GM20000 (cell line): ENCODE measurements around the gene NEGR1.

Source experiments
- DNase-seq: peaks from one replicate; pipeline ENCODE4 v3.0.0; 2012; ENCODE audit warnings: low spot score
- CTCF ChIP-seq: IDR thresholded peaks from 2 replicates; pipeline ENCODE4 v1.5.1; 2012; ENCODE audit warnings: mild to moderate bottlenecking, control low read depth; ENCODE audit errors: extremely low read depth, missing control alignments

Gene NEGR1

GRCh38 chr1:72051538-72051937, 230.8 kb downstream of the NEGR1 start:
- no peak for DNase-seq
- TF ChIP-seq CTCF, result no peak

GRCh38 chr1:72050551-72050950, 231.8 kb downstream of the NEGR1 start:
- TF ChIP-seq CTCF, result no peak
- DNase-seq, result no peak

- DNase-seq, result peak; percentile 12
- peak; percentile 47 for TF ChIP-seq CTCF
Observed at GRCh38 chr1:72037745-72038343, 244.5 kb downstream of the NEGR1 start.

GRCh38 chr1:72034827-72035226, 247.5 kb downstream of the NEGR1 start:
- TF ChIP-seq CTCF, result no peak
- DNase-seq, result no peak

GRCh38 chr1:72023063-72023930, 259.0 kb downstream of the NEGR1 start:
- DNase-seq, result no peak

GRCh38 chr1:72018562-72018961, 263.8 kb downstream of the NEGR1 start:
- TF ChIP-seq CTCF, result no peak
- no peak for DNase-seq

More at GRCh38 chr1:72023063-72023930, 259.0 kb downstream of the NEGR1 start:
- TF ChIP-seq CTCF, result no peak

GRCh38 chr1:72015006-72015405, 267.3 kb downstream of the NEGR1 start:
- no peak for TF ChIP-seq CTCF

More at GRCh38 chr1:72015006-72015405, 267.3 kb downstream of the NEGR1 start:
- no peak for DNase-seq
